Natural killer cell (primary cell): ENCODE results near the gene POLA2. TPM values are rescaled to one million over a fixed set of nuclear protein-coding genes. Genes with fewer than 3 reads are reported as not detected.

Experiments used
- ATAC-seq, 3 donors: fragments of 150-1000 bp in 2 of 3; fragments of 200-7000 bp in 1 of 3; cut with Tn5 transposase; 1 replicate in 1 of 3; 2 replicates in 2 of 3; pipeline ENCODE4 v1.10.0; 2021; ENCODE audit warnings: mild to moderate bottlenecking in 2 of 3, moderate library complexity in 2 of 3
- DNase-seq, 2 donors: peaks; one replicate each; pipeline versions ENCODE4 v3.0.0 to v3.0.0-alpha.2; 2013 to 2021; ENCODE audit warnings: mixed read lengths in 1 of 2
- H3K27ac ChIP-seq: one replicate; pipeline ENCODE4 v1.5.1; 2013; ENCODE audit warnings: mild to moderate bottlenecking, low read length
- H3K27me3 ChIP-seq: one replicate; pipeline ENCODE4 v1.6.1; 2013; ENCODE audit warnings: low read length; ENCODE audit not compliant: control insufficient read depth, insufficient read depth
- H3K36me3 ChIP-seq: one replicate; pipeline ENCODE4 v1.6.1; 2013; ENCODE audit warnings: low read length; ENCODE audit not compliant: control insufficient read depth, insufficient read depth
- H3K4me1 ChIP-seq: one replicate; pipeline ENCODE4 v1.6.1; 2013; ENCODE audit warnings: low read length; ENCODE audit not compliant: control insufficient read depth, insufficient read depth
- H3K4me3 ChIP-seq: one replicate; pipeline ENCODE4 v1.5.1; 2013; ENCODE audit warnings: low read length
- H3K9me3 ChIP-seq: one replicate; pipeline ENCODE4 v1.6.1; 2013; ENCODE audit warnings: low read length; ENCODE audit not compliant: control insufficient read depth, insufficient read depth
- H3K27ac Mint-ChIP-seq, 2 donors: one replicate each; pipeline ENCODE4 v1.8.0; 2022; ENCODE audit warnings: mild to moderate bottlenecking in 2 of 2, mixed read lengths in 2 of 2, moderate library complexity in 1 of 2
- H3K27me3 Mint-ChIP-seq, 2 donors: one replicate each; pipeline ENCODE4 v1.8.0; 2022; ENCODE audit warnings: low read depth in 2 of 2, mixed read lengths in 2 of 2
- H3K36me3 Mint-ChIP-seq: one replicate; pipeline ENCODE4 v1.8.0; 2022; ENCODE audit warnings: mixed read lengths
- H3K4me1 Mint-ChIP-seq, 2 donors: one replicate each; pipeline ENCODE4 v1.8.0; 2022; ENCODE audit warnings: mixed read lengths in 2 of 2
- H3K4me3 Mint-ChIP-seq: one replicate; pipeline ENCODE4 v1.8.0; 2022; ENCODE audit warnings: mild to moderate bottlenecking, moderate library complexity, mixed read lengths
- H3K9me3 Mint-ChIP-seq, 2 donors: one replicate each; pipeline ENCODE4 v1.8.0; 2022; ENCODE audit warnings: mixed read lengths in 2 of 2
- CTCF ChIP-seq: fragments of 200-600 bp; IDR thresholded peaks from one replicate; pipeline ENCODE4 v1.8.0; 2022; ENCODE audit warnings: antibody characterized with exemption
- WGBS: methylation state at CpG from one replicate; pipeline ENCODE4 v1.1.7; 2013; ENCODE audit warnings: missing lambda C conversion rate; ENCODE audit not compliant: insufficient coverage; 5-methylcytosine and 5-hydroxymethylcytosine counted together
- intact Hi-C: fragments of 100-400 bp; cut with micrococcal nuclease; formaldehyde crosslinking; loops from one replicate; pipeline ENCODE4 v1.14.2; 2022
- total RNA-seq, 4 donors: library from RNA; stranded (reverse); fragments of 120-200 nt in 1 of 4; gene quantifications; one replicate each; pipeline versions ENCODE4 v1.2.3 to v1.2.4, GENCODE V29; 2013 to 2022

POLA2 gene
- total RNA-seq, 3 donors from 2014 or later (not counting 1 experiment from before 2014, with no cell fraction given): 21.2 to 24.2 (median 22.7) TPM

- no peak for TF ChIP-seq CTCF
- Mint-ChIP-seq H3K9me3 (no peaks in the 10 kb centered on the region), H3K36me3 (no peaks in the 10 kb centered on the region), H3K4me3 (no peak overlapping the region), H3K27me3 (peaks cover 0 to 2% of the 10 kb centered on the region in 2 donors), H3K27ac (no peak overlapping the region), H3K4me1 (peaks cover 0 to under 1% of the 10 kb centered on the region in 2 donors)
- no peaks in the 10 kb centered on the region for H3K27me3 ChIP-seq
- DNase-seq (no peak), ATAC-seq (no peak)
- H3K27ac ChIP-seq: no peak overlapping the region
- intact Hi-C loops: no loop called here
- peaks cover 2% of the 10 kb centered on the region for H3K4me1 ChIP-seq
- H3K36me3 ChIP-seq: no peaks in the 10 kb centered on the region
- no peak overlapping the region for H3K4me3 ChIP-seq
- WGBS: 92% methylated on average over 13 of the region's 15 CpGs
- no peaks in the 10 kb centered on the region for H3K9me3 ChIP-seq
These were observed 59.3 kb downstream of the POLA2 start for GRCh38 chr11:65321076-65321475.

- Histone ChIP-seq H3K27ac (no peak overlapping the region), H3K36me3 (no peaks in the 10 kb centered on the region), H3K9me3 (no peaks in the 10 kb centered on the region), H3K4me1 (no peaks in the 10 kb centered on the region), H3K27me3 (no peaks in the 10 kb centered on the region), H3K4me3 (no peak overlapping the region)
- no peaks in the 10 kb centered on the region for H3K36me3 Mint-ChIP-seq
- no peaks in the 10 kb centered on the region for H3K9me3 Mint-ChIP-seq
- no peak for ATAC-seq
- TF ChIP-seq CTCF: no peak
- intact Hi-C loops: no loop called here
- H3K4me3 Mint-ChIP-seq: no peak overlapping the region
- no peak for DNase-seq
- H3K27ac Mint-ChIP-seq: no peak overlapping the region
- no peaks in the 10 kb centered on the region for H3K4me1 Mint-ChIP-seq
- WGBS: 91% methylated on average over 13 of the region's 13 CpGs
- no peaks in the 10 kb centered on the region for H3K27me3 Mint-ChIP-seq
These were observed 60.2 kb downstream of the POLA2 start for GRCh38 chr11:65321828-65322485.

GRCh38 chr11:65323813-65324212, 62.1 kb downstream of the POLA2 start:
- no peak overlapping the region for H3K27ac Mint-ChIP-seq
- no peaks in the 10 kb centered on the region for H3K9me3 Mint-ChIP-seq
- intact Hi-C loops: no loop called here
- no peak for ATAC-seq
- no peaks in the 10 kb centered on the region for H3K4me1 ChIP-seq
- no peaks in the 10 kb centered on the region for H3K9me3 ChIP-seq
- no peak overlapping the region for H3K4me3 ChIP-seq
- WGBS: 87% methylated on average over 11 of the region's 12 CpGs
- no peaks in the 10 kb centered on the region for H3K4me1 Mint-ChIP-seq
- DNase-seq: no peak
- TF ChIP-seq CTCF: no peak
- no peaks in the 10 kb centered on the region for H3K27me3 ChIP-seq
- H3K4me3 Mint-ChIP-seq: no peak overlapping the region
- H3K27me3 Mint-ChIP-seq: no peaks in the 10 kb centered on the region
- no peak overlapping the region for H3K27ac ChIP-seq
- no peaks in the 10 kb centered on the region for H3K36me3 Mint-ChIP-seq
- no peaks in the 10 kb centered on the region for H3K36me3 ChIP-seq

GRCh38 chr11:65325435-65325834, 63.7 kb downstream of the POLA2 start:
- intact Hi-C loops: no loop called here
- no peaks in the 10 kb centered on the region for H3K9me3 ChIP-seq
- no peak overlapping the region for H3K4me3 Mint-ChIP-seq
- H3K27ac ChIP-seq: no peak overlapping the region
- no peak for TF ChIP-seq CTCF
- H3K36me3 ChIP-seq: no peaks in the 10 kb centered on the region
- H3K27me3 Mint-ChIP-seq: no peaks in the 10 kb centered on the region
- no peak overlapping the region for H3K27ac Mint-ChIP-seq
- 90% methylated on average over 4 of the region's 4 CpGs for WGBS
- no peaks in the 10 kb centered on the region for H3K4me1 ChIP-seq
- DNase-seq (no peak), ATAC-seq (no peak)
- no peaks in the 10 kb centered on the region for H3K27me3 ChIP-seq
- no peaks in the 10 kb centered on the region for H3K36me3 Mint-ChIP-seq
- H3K9me3 Mint-ChIP-seq: no peaks in the 10 kb centered on the region
- no peak overlapping the region for H3K4me3 ChIP-seq
- H3K4me1 Mint-ChIP-seq: peaks cover 5% of the 10 kb centered on the region in 2 donors
